ENCODE measurements around the gene MTCL1.

The MTCL1 gene

GRCh38 chr18:8705238-8705960 is at the start of gene MTCL1:
Gene MTCL1, plus strand, starts transcription at chr18:8705556. Its CDS starts 105 bp downstream, at chr18:8705661.
- DNase-seq = no peak

GRCh38 chr18:8656232-8656631 is 49.1 kb upstream of the MTCL1 start:
- no peak for DNase-seq

GRCh38 chr18:8657050-8657820 is 48.1 kb upstream of the MTCL1 start:
- DNase-seq = no peak

GRCh38 chr18:8657873-8658470 is 47.4 kb upstream of the MTCL1 start:
- no peak for DNase-seq

- no peak for DNase-seq
Observed at GRCh38 chr18:8658858-8659485, 46.4 kb upstream of the MTCL1 start.

GRCh38 chr18:8659609-8660242 is 45.6 kb upstream of the MTCL1 start:
- no peak for DNase-seq

GRCh38 chr18:8660316-8660715 is 45.0 kb upstream of the MTCL1 start:
- no peak for DNase-seq

- no peak for DNase-seq
Observed at GRCh38 chr18:8661754-8662559, 43.4 kb upstream of the MTCL1 start.

- no peak for DNase-seq
Observed at GRCh38 chr18:8662560-8663255, 42.6 kb upstream of the MTCL1 start.

- DNase-seq = no peak
Observed at GRCh38 chr18:8667846-8668245, 37.5 kb upstream of the MTCL1 start.

GRCh38 chr18:8668381-8668780 is 37.0 kb upstream of the MTCL1 start:
- DNase-seq = no peak

GRCh38 chr18:8669571-8669970 is 35.8 kb upstream of the MTCL1 start:
- no peak for DNase-seq

- no peak for DNase-seq
Observed at GRCh38 chr18:8673256-8674209, 31.8 kb upstream of the MTCL1 start.

- no peak for DNase-seq
Observed at GRCh38 chr18:8675057-8675456, 30.3 kb upstream of the MTCL1 start.

- no peak for DNase-seq
Observed at GRCh38 chr18:8681196-8681595, 24.2 kb upstream of the MTCL1 start.

GRCh38 chr18:8684577-8684976 is 20.8 kb upstream of the MTCL1 start:
- no peak for DNase-seq

- DNase-seq = no peak
Observed at GRCh38 chr18:8685141-8685913, 20.0 kb upstream of the MTCL1 start.

GRCh38 chr18:8685914-8686216 is 19.5 kb upstream of the MTCL1 start:
- no peak for DNase-seq

GRCh38 chr18:8686611-8687010 is 18.7 kb upstream of the MTCL1 start:
- no peak for DNase-seq
